Tibial artery (tissue), 4 donors: Measurements from ENCODE around the gene GABBR2.

Experiments used
- DNase-seq, 2 donors: peaks; one replicate each; pipeline ENCODE4 v3.0.0-alpha.2; 2019
- H3K27ac ChIP-seq, 2 donors: fragments of 200-600 bp; sonication (generic) in 1 of 2; 1 replicate in 1 of 2; 2 replicates in 1 of 2; pipeline ENCODE4 v1.5.1; 2018 to 2019; ENCODE audit warnings: mild to moderate bottlenecking in 1 of 2
- H3K27me3 ChIP-seq, 2 donors: fragments of 200-600 bp; sonication (generic) in 1 of 2; one replicate each; pipeline versions ENCODE4 v1.5.1 to v1.6.0; 2016 to 2019
- H3K36me3 ChIP-seq, 3 donors: fragments of 200-600 bp; sonication (generic) in 2 of 3; one replicate each; pipeline ENCODE4 v1.5.1; 2016 to 2019; ENCODE audit warnings: mild to moderate bottlenecking in 2 of 3
- H3K4me1 ChIP-seq, 4 donors: fragments of 200-600 bp; sonication (generic) in 2 of 4; 1 replicate in 3 of 4; 2 replicates in 1 of 4; pipeline ENCODE4 v1.5.1; 2016 to 2019
- H3K4me3 ChIP-seq, 2 donors: fragments of 200-600 bp; sonication (generic) in 1 of 2; 1 replicate in 1 of 2; 2 replicates in 1 of 2; pipeline ENCODE4 v1.5.1; 2018 to 2019; ENCODE audit warnings: mild to moderate bottlenecking in 2 of 2
- H3K9me3 ChIP-seq, 3 donors: fragments of 200-600 bp; sonication (generic) in 1 of 3; one replicate each; pipeline ENCODE4 v1.5.1; 2016 to 2019
- intact Hi-C: fragments of 100-400 bp; cut with DNase I; formaldehyde crosslinking; loops from one replicate; pipeline ENCODE4 v1.15.0; 2023; ENCODE audit warnings: low total_unique reads
- TF ChIP-seq, protein P1 (sequence below), 2 experiments: fragments of 200-600 bp in 1 of 2; fragments of 450-650 bp in 1 of 2; IDR thresholded peaks; one replicate each; pipeline ENCODE4 v1.5.1; 2017 to 2019; ENCODE audit warnings: antibody characterized with exemption in 2 of 2, mild to moderate bottlenecking in 1 of 2, moderate library complexity in 1 of 2

GABBR2 gene

DNA sequence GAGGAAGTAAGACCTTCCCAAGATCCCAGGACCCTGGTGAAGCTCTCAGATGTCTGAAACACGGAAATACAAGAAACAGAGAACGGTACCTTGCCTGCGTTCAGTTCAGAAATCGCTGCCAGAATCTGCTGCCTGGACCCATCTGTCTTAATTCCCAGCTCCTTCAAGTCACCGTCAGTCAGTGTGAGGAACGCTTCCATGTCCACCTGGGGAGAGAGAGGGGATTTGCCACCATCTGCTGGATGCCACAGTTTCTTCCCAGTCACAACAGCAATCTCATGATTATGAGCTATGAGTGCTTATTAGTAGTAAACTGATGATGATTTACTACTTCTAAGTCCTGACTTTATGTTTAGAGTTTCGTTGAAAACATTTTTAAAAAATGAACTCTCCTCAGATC, 36.7 kb upstream of the GABBR2 start:
- Histone ChIP-seq H3K36me3 (peaks cover 26 to 53% (median 32%) of the 10 kb centered on the region in 3 donors), H3K27ac (no peak overlapping the region), H3K9me3 (no peaks in the 10 kb centered on the region), H3K4me3 (no peak overlapping the region), H3K4me1 (no peaks in the 10 kb centered on the region), H3K27me3 (no peaks in the 10 kb centered on the region)
- DNase-seq, result no peak
- intact Hi-C loops, result no loop called here
- TF ChIP-seq, protein P1, sequence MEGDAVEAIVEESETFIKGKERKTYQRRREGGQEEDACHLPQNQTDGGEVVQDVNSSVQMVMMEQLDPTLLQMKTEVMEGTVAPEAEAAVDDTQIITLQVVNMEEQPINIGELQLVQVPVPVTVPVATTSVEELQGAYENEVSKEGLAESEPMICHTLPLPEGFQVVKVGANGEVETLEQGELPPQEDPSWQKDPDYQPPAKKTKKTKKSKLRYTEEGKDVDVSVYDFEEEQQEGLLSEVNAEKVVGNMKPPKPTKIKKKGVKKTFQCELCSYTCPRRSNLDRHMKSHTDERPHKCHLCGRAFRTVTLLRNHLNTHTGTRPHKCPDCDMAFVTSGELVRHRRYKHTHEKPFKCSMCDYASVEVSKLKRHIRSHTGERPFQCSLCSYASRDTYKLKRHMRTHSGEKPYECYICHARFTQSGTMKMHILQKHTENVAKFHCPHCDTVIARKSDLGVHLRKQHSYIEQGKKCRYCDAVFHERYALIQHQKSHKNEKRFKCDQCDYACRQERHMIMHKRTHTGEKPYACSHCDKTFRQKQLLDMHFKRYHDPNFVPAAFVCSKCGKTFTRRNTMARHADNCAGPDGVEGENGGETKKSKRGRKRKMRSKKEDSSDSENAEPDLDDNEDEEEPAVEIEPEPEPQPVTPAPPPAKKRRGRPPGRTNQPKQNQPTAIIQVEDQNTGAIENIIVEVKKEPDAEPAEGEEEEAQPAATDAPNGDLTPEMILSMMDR (IDR thresholded peaks at IDR 0.05), result no peak

DNA sequence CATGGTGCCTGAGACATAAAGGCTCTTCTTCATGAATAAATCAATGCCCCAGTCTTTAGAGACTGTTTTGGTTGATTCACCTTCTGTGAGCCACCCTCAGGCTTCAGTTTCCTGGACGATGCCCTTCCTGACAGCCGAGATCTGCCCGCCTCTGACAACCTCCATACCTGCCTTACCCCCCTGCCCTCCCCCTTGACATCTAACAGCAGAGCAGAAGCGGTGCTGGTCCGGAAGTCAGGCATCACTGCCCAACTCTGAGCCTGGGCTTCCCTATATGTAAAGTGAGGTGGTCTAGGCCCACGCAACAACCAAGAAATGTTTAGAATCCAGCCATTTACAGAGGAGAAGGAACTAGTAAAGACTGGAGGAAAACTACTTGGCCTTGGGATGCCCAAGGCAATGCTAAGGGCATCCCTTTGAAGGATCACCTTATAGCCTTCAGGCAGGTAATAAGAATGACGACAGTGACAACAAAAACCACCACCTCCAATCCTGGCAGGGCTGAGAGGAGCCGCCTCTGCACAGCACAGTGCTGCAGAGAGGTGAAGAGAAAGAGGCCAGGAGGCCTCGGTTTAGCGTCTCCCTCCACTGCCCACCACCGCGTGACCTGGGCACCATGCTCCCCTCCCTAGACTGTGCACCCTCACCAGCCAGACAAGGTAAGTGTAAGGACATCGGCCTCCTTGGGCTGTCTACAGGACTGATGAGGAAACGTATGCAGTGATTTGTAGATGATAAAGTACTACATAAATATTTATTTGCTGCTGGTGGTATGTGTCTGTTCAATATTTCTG, 35.3 kb upstream of the GABBR2 start:
- DNase-seq, result no peak
- TF ChIP-seq, protein P1 (IDR thresholded peaks at IDR 0.05), result no peak
- no peak overlapping the region for H3K27ac ChIP-seq
- H3K4me3 ChIP-seq, result no peak overlapping the region
- intact Hi-C loops, result no loop called here
- no peaks in the 10 kb centered on the region for H3K9me3 ChIP-seq
- H3K36me3 ChIP-seq, result peaks cover 22 to 41% (median 28%) of the 10 kb centered on the region in 3 donors
- H3K4me1 ChIP-seq, result no peaks in the 10 kb centered on the region
- no peaks in the 10 kb centered on the region for H3K27me3 ChIP-seq

DNA sequence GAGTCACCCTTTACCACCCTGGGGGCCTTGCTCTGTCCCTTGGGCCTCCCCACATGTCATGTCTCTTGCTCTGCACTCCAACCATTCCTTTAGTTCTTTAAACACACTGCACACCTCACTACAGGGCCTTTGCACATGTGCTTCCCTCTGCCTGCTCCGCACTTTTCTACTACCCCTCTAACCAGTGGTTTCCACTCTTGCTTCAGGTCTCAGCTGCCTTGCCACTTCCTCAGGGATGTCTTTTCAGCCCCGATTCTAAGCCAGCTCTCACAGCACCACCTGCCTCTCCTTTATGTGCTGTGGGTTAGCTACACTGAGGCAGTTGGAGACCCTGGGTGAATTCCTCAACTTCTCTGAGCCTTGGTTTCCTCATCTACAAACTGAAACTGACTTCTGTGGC, 34.6 kb upstream of the GABBR2 start:
- DNase-seq, result no peak
- no peaks in the 10 kb centered on the region for H3K27me3 ChIP-seq
- H3K36me3 ChIP-seq, result peaks cover 20 to 41% (median 28%) of the 10 kb centered on the region in 3 donors
- intact Hi-C loops, result no loop called here
- TF ChIP-seq, protein P1 (IDR thresholded peaks at IDR 0.05), result no peak
- no peak overlapping the region for H3K27ac ChIP-seq
- no peak overlapping the region for H3K4me3 ChIP-seq
- H3K4me1 ChIP-seq, result no peaks in the 10 kb centered on the region
- H3K9me3 ChIP-seq, result no peaks in the 10 kb centered on the region

DNA sequence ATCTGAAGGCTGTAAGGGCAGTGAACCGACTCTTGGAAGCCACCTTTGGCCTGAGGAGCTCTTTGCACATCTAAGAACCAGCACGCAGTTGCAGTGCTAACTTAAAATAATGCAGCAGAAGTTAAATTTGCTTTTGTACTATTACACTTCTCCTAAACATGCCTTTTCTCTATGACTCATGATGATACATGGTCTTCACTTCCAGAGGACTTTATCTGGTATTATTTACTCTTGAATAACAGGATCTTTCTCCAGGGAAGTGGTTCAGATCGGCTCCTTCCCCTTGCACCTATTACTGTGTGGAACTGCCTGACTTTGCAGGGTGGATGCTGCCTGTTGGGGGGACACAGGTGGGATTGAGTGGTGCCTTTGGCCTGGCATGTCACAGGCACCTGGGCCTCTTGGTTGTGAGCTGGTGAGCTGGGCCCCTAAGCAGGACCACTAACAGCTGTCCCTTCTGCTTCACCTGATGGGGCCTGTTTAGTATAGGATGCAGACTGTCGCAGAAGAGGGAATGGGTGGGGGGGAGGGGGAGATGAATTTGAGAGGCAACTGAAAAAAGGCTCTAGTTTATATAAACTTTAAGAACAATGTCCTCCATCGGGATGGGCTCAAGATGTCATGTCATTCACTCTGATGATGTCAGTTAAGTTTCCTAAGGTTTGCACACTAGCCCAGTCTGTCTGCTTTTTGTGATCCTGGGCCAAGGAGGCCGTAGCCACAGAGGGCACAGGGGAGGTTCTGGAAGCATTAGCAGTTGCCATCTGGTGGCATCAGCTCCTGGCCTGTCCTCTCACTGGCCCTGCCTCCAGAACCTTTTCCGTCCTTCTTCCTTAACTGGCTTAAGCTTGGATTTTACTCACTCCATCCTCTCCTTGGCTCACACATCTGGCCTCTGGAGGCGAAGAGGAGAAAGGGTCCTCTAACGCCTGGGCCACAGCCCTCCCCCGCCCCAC, 33.9 kb upstream of the GABBR2 start:
- H3K4me1 ChIP-seq, result no peaks in the 10 kb centered on the region
- no peak overlapping the region for H3K4me3 ChIP-seq
- TF ChIP-seq, protein P1 (IDR thresholded peaks at IDR 0.05), result no peak
- no peak for DNase-seq
- H3K9me3 ChIP-seq, result peaks cover 0 to under 1% (median 0%) of the 10 kb centered on the region in 3 donors
- H3K27me3 ChIP-seq, result no peaks in the 10 kb centered on the region
- no peak overlapping the region for H3K27ac ChIP-seq
- H3K36me3 ChIP-seq, result peaks cover 23 to 41% (median 28%) of the 10 kb centered on the region in 3 donors
- intact Hi-C loops, result no loop called here

DNA sequence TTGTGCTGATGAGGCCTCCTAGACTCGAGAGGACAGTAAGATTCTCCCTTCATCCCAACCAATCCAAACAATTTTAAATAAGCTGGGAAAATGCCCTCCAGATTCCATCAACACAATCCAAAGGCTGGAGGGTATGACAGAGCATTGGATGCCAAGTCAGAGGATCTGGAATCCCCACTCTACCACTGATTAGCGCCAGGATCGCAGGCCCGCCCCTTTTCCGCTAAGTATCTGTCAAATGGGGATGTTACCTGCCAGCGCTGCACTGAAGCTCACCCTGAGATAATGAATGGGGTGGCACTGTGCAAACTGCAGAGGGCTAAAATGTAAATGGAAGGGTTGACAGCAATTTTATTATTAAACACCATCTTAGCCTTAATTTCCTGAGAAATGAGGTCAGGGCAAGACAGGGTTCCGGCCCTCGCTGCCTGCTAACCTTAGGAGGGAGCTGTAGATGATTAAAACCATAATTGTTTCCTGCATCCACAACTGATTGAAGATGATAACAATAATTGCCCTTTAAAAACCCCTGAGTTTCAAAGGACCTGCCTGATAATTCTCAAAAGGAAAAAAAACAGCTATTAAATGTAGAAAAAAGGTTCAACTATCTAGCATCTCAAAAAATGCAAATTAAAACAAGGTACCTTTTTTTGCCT, 31.6 kb upstream of the GABBR2 start:
- no peak overlapping the region for H3K27ac ChIP-seq
- DNase-seq, result no peak
- no peak overlapping the region for H3K4me3 ChIP-seq
- peaks cover 0 to 3% (median 0%) of the 10 kb centered on the region in 3 donors for H3K9me3 ChIP-seq
- intact Hi-C loops, result no loop called here
- no peaks in the 10 kb centered on the region for H3K4me1 ChIP-seq
- H3K36me3 ChIP-seq, result peaks cover 34 to 39% (median 35%) of the 10 kb centered on the region in 3 donors
- H3K27me3 ChIP-seq, result no peaks in the 10 kb centered on the region
- TF ChIP-seq, protein P1 (IDR thresholded peaks at IDR 0.05), result no peak
